Measurements from ENCODE around the gene CABP4.

Gene CABP4

DNA sequence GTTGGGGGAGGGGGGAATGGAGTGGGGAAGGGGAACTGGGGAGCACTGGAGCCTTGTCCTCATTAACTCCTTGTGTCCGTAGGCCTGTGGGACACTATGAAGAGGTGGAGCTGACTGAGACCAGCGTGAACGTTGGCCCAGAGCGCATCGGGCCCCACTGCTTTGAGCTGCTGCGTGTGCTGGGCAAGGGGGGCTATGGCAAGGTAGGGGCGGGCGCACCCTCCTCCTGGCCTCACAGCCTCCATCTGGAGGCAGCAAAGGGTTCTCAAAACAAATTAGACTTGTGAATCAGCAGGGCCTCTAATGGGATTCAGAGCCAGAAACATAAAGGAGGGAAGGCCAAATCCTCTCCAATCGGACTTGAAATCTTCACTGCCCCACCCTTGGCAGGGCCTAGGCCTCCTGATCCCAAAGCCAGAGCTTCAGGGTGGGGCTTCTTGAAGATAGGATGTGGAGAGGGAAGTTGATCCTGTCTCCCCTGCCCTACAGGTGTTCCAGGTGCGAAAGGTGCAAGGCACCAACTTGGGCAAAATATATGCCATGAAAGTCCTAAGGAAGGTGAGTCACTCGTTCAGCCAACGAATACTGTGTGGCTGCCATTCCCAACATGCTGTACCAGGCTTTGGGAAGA, 26.0 kb upstream of the CABP4 start:
- no peak for DNase-seq (ENCODE audit: low spot score)
- TF ChIP-seq, protein P1, sequence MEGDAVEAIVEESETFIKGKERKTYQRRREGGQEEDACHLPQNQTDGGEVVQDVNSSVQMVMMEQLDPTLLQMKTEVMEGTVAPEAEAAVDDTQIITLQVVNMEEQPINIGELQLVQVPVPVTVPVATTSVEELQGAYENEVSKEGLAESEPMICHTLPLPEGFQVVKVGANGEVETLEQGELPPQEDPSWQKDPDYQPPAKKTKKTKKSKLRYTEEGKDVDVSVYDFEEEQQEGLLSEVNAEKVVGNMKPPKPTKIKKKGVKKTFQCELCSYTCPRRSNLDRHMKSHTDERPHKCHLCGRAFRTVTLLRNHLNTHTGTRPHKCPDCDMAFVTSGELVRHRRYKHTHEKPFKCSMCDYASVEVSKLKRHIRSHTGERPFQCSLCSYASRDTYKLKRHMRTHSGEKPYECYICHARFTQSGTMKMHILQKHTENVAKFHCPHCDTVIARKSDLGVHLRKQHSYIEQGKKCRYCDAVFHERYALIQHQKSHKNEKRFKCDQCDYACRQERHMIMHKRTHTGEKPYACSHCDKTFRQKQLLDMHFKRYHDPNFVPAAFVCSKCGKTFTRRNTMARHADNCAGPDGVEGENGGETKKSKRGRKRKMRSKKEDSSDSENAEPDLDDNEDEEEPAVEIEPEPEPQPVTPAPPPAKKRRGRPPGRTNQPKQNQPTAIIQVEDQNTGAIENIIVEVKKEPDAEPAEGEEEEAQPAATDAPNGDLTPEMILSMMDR (IDR thresholded peaks at IDR 0.05; ENCODE audit: extremely low read depth, missing control alignments): no peak

DNA sequence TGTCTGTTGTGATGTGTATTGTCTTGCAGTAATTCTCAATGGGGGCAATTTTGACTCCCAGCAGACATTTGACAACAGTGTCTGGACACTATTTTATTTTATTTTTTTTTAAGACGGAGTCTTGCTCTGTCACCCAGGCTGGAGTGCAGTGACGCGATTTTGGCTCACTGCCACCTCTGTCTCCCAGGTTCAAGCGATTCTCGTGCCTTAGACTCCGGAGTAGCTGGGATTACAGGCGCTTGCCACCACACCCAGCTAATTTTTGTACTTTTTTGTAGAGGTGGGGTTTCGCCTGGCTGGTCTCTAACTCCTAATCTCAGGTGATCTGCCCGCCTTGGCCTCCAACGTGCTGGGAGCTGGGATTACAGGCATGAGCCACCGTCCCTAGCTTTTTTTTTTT, 25.4 kb upstream of the CABP4 start:
- TF ChIP-seq, protein P1 (IDR thresholded peaks at IDR 0.05; ENCODE audit: extremely low read depth, missing control alignments): no peak
- DNase-seq (ENCODE audit: low spot score): no peak

DNA sequence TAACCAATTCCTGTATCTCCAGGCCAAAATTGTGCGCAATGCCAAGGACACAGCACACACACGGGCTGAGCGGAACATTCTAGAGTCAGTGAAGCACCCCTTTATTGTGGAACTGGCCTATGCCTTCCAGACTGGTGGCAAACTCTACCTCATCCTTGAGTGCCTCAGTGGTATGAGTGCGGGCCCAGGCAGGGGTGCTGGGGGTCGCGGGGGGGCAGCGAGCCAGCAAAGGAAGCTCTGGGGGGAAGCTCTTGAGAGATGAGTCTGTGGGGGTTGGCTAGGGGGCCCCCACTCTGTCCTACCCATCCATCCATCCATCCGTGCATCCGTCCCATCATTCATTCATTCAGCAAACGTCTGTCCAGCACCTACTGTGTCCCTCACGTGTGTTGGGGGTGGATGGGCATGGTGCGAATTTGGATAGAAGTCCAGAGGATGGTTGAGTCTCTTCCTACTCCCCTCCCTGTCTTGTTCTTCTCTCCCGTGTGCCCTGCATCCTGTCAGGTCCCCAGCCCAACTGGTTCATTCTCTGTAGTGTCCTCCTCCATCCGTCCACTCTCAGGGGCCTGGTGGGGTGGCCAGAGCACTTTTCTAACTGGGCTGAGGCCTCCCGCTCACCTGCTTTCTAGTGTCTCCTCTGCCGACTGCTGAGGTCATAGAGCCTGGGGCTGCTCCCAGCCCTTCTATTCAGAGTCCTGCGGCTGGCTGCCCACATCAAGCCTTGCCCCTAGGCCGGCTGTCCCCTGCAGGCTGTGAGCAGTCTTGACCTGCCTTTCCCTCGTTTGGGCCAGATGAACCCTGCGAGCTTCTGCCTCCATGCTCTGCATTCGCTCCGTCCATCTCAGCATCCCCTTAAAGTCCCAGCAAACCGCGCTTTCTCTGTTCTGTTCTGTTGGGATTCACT, 23.6 kb upstream of the CABP4 start:
- TF ChIP-seq, protein P1 (IDR thresholded peaks at IDR 0.05; ENCODE audit: extremely low read depth, missing control alignments): no peak
- no peak for DNase-seq (ENCODE audit: low spot score)

DNA sequence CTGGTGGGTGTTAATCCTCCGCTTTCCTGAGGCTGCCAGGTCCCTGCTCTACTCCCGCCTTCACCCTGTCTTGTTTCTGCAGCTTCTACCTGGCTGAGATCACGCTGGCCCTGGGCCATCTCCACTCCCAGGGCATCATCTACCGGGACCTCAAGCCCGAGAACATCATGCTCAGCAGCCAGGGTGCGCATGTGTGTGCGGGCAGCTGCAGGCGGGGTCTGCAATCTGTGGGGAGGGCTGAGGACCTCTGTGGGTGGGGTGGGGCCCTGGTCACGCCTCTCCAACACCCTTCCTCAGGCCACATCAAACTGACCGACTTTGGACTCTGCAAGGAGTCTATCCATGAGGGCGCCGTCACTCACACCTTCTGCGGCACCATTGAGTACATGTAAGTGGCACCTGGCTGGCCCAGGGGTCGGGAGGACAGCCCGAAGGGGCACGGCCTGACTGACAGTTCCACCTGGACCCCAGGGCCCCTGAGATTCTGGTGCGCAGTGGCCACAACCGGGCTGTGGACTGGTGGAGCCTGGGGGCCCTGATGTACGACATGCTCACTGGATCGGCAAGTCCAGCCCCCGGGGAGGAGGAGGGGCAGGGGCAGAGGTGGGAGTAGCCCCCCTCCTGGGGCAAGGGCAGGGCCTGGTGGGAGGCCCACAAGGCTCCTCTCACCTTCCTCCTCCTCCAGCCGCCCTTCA, 22.4 kb upstream of the CABP4 start:
- TF ChIP-seq, protein P1 (IDR thresholded peaks at IDR 0.05; ENCODE audit: extremely low read depth, missing control alignments): no peak

DNA sequence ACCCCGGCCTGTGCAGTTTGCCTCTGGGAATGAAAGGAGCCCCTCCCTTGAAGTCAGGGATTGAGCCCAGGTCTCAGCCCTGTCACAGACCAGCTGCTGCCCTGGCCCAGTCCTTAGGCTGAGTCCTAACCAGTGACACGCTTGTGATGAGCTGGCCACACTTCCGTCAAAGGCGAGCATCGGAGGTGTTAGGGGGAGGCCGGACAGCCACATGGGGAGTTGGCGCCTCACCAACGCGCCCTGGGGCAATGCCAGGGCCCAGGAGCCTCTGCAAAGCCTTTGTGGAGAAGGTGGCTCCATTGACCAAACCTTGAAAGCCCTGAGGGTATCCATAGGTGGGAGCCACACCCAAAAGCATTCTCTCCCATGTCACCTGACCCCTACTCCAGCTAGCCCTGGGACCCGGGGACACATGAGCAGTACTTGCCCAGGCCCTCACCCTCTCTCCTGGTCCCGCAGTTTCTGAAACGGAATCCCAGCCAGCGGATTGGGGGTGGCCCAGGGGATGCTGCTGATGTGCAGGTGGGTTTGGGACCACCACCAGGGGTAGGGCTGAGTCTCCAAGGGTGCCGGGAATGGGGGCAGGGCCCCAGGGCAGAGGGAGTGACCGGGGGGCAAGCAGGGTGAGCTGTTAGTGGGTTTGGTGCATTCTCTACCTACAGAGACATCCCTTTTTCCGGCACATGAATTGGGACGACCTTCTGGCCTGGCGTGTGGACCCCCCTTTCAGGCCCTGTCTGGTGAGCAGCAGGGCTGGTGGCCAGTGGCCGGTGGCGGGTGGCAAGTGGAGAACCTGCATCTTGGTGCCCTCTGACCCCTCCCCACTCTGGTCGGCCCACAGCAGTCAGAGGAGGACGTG, 21.4 kb upstream of the CABP4 start:
- no peak for DNase-seq (ENCODE audit: low spot score)
- TF ChIP-seq, protein P1 (IDR thresholded peaks at IDR 0.05; ENCODE audit: extremely low read depth, missing control alignments): no peak

More for the DNA sequence above, 22.4 kb upstream of the CABP4 start:
- DNase-seq (ENCODE audit: low spot score): no peak

DNA sequence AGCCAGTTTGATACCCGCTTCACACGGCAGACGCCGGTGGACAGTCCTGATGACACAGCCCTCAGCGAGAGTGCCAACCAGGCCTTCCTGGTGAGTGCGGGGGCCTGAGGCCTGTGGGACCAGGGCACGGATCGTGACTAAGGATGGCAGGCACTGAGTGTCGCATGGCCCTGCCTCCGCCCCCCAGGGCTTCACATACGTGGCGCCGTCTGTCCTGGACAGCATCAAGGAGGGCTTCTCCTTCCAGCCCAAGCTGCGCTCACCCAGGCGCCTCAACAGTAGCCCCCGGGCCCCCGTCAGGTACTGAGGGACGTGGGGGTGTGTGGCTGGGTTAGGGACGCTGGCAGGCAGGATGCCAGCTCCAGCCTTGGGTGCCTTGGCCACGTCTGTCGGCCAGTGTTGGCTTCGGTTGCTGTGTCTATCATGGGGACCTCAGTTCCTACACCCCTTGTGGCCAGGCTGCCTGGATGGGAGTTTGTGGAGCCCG, 20.7 kb upstream of the CABP4 start:
- no peak for DNase-seq (ENCODE audit: low spot score)
- TF ChIP-seq, protein P1 (IDR thresholded peaks at IDR 0.05; ENCODE audit: extremely low read depth, missing control alignments): no peak

All from GM20000 (cell line).